ENCODE measurements around the gene VEZF1.
A peak's percentile ranks its signal among the peaks of the same experiment; 100 is the strongest.

VEZF1 gene

GRCh38 chr17:57987581-57988300, at the start of gene VEZF1:
VEZF1 (minus strand) TSS chr17:57988254; CDS start chr17:57988111, 143 bp downstream.
- DNase-seq: peak; percentile 57

- no peak for DNase-seq
Measured at GRCh38 chr17:58032691-58033415, 44.8 kb upstream of the VEZF1 start.

- no peak for DNase-seq
Measured at GRCh38 chr17:58028578-58028977, 40.5 kb upstream of the VEZF1 start.

GRCh38 chr17:58020401-58020800, 32.3 kb upstream of the VEZF1 start:
- DNase-seq: no peak

- no peak for DNase-seq
Measured at GRCh38 chr17:58019521-58019920, 31.5 kb upstream of the VEZF1 start.

GRCh38 chr17:58019039-58019438, 31.0 kb upstream of the VEZF1 start:
- DNase-seq: no peak

GRCh38 chr17:58010067-58010799, 22.2 kb upstream of the VEZF1 start:
- DNase-seq: no peak

- no peak for DNase-seq
Measured at GRCh38 chr17:58007781-58008706, 20.0 kb upstream of the VEZF1 start.

- peak; percentile 96 for DNase-seq
Measured at GRCh38 chr17:58006924-58007780, 19.1 kb upstream of the VEZF1 start, which contains the start of gene SRSF1. SRSF1 (minus strand) TSS chr17:58007246; CDS start chr17:58007137, 109 bp downstream.

GRCh38 chr17:58006560-58006923, 18.5 kb upstream of the VEZF1 start:
- peak; percentile 54 for DNase-seq

- no peak for DNase-seq
Measured at GRCh38 chr17:58005728-58006559, 17.9 kb upstream of the VEZF1 start.

- no peak for DNase-seq
Measured at GRCh38 chr17:58005031-58005727, 17.1 kb upstream of the VEZF1 start.

GRCh38 chr17:58004060-58004459, 16.0 kb upstream of the VEZF1 start:
- DNase-seq: no peak

- no peak for DNase-seq
Measured at GRCh38 chr17:58002973-58003372, 14.9 kb upstream of the VEZF1 start.

- DNase-seq: no peak
Measured at GRCh38 chr17:58002154-58002948, 14.3 kb upstream of the VEZF1 start.

- no peak for DNase-seq
Measured at GRCh38 chr17:58001461-58002124, 13.5 kb upstream of the VEZF1 start.

- DNase-seq: no peak
Measured at GRCh38 chr17:57999496-58000017, 11.5 kb upstream of the VEZF1 start.

GRCh38 chr17:57999010-57999495, 11.0 kb upstream of the VEZF1 start:
- no peak for DNase-seq

All from activated T-cell treated with anti-CD3 and anti-CD28 coated beads for 4 hours (primary cell).